Right renal pelvis (tissue), 4 donors: Measurements from ENCODE around the gene TRIM71. TPM values are rescaled to one million over a fixed set of nuclear protein-coding genes. Genes with fewer than 3 reads are reported as not detected.
"Not testable (repeated sequence)": the region's sequence is repeated elsewhere in the genome, so short reads cannot be mapped to it uniquely, and the experiment has no call there.

ENCODE experiments used
- DNase-seq, 4 donors: peaks; one replicate each; pipeline ENCODE4 v3.0.0-alpha.2; 2013; ENCODE audit warnings: low read depth in 4 of 4, low spot score in 3 of 4, missing footprints in 1 of 4
- polyA plus RNA-seq, 4 donors: library from polyadenylated mRNA; unstranded; fragments of 120-200 nt; gene quantifications; one replicate each; pipeline ENCODE4 v1.2.1, GENCODE V29; 2013; ENCODE audit not compliant: insufficient read length in 4 of 4

TRIM71 gene
- polyA plus RNA-seq, 4 donors = 6.7 to 8.3 (median 7.2) TPM

DNA sequence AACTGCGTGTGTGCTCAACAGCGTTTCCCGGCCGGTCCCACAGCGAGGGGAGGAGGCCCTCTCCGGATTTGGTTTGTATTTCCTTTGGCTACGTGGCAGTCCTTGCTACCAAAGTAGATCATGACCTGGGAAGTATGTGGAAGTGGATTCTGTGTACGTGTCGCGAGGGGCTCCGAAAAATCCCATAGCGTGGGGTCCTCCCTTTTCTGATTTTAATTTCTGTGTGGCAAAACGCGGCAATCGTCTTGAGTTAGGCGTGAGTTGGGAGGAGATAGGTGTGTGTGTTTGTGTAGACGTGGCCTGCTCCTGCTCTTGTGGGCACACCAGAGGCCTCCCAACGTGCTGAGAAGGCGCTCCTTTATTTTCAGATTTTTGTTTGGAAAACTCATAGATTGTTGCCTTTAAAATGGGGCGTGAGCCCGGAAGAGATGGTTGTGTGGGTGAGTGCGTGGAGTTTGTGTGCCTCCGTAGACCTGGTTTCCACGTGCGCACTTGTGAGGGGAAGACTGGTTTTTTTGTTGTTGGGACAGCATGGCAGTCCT, 1.2 kb downstream of the TRIM71 start:
- no peak for DNase-seq

DNA sequence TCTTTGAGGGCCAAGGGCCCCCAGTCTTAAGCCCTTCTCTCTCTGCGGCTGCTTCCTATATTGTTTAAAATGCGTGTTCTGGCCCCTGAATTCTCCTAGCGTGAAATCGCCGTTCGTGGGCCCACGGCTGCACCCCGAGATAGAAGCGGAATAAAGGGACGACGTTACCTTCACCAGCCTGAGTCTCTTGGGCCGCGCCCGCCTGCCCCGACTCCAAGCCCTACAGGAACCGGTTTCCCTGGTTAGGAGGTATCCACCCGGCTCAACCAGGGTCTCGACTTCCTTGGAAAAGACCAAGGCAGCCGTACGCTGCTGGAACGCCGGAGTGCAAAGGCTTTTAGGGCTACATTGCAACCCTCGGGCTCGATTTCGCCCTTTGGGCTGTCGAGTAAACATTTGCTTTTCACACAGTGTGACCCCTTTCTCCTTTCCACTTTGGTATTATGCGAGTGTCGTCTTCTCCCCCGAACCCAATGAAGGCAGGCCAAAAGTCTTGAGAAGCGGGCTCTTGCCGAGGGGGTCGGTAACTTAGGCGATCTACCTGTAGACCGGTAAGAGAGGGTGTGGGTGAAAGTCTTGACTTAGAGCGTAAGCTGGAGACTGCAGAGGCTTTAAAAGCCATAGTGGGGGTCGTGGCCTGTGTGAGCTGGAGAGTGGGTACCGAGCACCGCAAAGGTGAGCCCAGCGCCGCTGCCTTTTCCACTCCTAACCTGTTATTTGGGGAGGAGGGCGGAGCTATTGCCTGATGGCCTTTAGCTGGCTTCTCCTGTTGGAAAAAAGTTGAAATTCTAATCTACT, 2.0 kb downstream of the TRIM71 start:
- DNase-seq = no peak

DNA sequence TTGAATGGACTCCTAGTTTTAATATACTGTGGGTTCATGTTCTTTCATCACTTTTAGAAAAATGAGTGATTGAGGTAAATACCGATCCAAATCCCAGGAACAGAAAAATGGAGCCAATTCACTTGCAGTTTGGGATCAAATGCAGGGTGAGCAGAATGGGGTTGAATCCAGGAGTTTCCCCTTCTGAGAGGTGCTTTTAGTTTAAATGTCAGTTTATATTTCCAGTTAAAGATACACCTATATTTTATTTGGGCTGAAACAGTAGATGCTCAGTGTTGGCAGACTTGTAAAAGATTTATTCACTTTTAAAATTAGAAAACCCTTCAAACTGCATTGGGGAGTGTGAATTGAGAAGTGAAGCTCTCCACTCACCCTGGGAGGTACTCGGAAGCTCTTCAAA, 2.6 kb downstream of the TRIM71 start:
- DNase-seq = no peak

DNA sequence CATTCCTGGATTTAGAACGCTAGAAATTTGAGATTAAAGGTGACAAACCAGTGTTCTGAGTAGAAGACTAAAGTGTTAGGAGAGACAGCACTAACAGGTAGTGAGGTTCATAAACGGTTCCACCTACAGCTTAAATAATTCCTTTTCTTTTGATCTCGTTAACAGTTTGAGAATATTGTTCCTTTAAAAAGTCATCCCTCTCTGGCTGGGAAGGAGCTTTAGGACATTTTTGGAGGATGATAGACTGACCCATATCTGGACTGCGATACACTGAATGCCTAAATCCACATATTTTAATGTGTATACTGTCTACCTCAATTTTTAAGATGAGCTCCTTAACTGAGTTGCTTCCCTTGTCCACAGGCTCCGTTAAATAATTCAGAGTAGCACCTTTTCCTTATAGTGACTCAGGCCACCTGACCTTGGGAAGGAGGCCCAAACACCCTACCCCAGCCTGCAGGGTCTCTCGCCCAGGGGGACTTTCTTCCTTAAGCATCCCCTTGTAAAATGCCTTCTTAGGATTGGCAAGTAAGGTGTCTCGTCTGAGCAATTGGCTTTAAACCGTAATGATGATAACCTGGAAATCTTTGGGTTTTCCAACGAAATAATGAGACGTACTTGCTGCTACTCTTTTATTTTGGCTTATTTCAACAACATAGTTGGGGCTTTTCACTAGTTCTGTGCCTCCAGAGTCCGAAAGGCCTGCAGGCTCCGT, 3.3 kb downstream of the TRIM71 start:
- DNase-seq = no peak

DNA sequence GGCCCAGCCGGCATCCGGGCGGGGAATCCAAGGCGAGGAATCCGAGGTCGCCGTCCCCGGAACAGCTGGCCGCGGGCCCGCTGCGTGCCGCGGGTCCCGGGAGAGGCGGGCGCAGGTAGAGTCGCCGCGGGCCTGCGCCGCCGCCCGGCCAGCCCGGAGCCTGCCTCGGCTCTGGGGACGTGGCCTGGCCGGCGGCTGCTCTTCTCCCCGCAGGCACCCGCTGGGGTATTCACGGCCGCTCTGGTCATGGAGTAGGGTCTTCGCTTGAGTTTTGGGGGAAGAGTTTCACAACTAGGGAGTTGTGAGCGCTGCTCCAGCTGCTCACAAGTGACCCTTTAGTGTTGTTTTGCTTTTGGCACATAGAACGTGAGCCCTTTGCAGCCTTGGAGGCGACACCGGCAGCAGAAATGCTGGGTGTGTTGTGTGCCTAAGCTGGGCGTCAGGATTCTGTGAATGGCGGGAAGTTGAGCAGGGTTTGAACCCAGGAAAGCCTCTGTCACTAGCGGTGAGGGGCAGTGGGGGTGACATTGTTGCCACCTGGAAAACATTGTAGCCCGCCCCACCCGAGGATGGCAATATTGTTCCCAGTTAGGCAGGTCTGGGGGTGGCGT, 4.0 kb downstream of the TRIM71 start:
- no peak for DNase-seq

DNA sequence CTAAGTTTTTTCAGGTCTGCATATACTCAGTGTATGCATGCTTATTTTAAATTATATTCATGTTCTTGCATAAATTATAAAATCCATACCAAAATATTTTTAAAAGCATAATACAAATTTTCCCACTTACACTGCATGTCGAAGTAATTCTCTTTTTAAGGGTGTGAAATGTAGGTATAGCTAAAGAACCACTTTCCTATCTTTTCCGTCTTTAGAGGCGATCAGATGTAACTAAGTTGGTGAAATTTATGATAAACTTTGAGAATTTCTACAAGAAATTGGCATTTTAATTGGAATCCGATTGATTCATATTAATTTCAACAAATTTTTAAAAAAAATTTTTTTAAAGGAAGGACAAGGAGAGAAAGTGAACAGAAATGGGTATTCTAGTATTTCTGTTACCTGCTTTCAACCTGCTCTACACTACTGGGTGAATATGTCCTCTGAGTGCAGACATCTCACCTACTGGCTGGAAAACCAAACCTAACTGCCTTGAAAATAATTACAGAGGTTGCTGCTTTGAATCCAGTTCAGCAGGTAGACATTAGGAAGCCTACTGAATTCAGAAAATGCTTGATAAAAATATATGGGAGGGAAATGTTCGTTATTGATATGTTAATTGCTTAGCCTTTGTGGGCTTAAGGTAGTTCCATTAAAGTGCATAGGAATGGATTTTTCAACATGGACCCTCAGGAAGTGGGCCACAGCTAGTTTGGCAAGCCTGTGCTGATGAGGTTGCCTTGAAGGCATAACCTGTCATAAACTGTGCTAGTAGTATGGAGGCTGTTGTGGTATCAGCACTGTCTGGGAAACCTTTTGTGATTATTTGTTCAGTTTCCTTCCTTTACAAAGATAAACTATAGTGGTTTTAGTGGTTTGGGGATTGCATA, 5.1 kb downstream of the TRIM71 start:
- no peak for DNase-seq

DNA sequence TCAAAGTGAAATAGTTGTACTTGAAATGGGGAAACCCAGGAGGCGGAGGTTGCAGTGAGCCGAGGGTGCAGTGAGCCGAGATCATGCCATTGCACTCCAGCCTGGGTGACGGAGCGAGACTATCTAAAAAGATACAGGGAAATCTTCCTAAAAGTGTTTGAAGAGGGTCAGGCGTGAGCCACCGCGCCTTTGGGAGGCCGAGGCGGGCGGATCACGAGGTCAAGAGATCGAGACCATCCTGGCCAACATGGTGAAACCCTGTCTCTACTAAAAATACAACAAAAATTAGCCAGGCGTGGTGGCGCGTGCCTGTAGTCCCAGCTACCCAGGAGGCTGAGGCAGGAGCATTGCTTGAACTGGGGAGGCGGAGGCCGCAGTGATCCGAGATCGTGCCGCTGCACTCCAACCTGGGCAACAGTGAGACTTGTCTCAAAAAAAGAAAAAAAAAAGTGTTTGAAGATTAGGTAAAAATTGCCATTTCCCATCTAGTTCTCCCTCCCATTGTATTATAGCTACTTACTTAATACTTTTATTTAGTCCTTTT, 5.9 kb downstream of the TRIM71 start:
- not testable (repeated sequence) for DNase-seq

DNA sequence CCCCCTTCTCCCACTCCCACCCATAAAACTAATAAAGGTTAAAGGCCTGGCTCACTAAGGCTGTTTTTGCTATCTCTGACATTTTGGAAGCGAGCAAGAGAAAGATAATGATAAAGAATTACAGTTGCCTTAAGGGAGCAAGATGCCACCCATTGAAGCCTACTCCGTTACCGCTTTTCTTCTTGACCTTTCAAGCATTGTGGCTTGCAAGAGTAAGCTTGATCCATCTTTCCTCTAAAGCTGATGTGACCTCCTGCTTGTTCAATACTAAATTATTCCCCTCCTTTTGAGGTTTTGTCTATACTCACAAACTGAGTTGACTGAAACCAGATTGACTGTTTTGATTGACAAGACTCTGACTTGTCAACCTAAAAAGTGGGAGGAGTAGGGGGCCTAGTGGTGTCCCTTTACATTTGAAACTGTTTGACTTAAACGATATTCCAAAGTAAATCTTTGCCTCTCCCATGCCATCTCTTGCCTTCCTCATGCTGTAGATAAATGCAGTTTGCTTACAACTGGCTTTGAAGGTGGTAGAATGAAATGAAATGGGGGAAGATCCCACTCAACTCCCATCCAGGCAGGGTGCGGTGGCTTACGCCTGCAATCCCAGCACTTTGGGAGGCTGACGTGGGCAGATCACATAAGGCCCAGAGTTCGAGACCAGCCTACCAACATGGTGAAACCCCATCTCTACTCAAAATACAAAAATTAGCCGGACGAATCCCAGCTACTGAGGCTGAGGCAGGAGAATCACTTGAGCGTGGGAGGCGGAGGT, 8.0 kb downstream of the TRIM71 start:
- DNase-seq = no peak

DNA sequence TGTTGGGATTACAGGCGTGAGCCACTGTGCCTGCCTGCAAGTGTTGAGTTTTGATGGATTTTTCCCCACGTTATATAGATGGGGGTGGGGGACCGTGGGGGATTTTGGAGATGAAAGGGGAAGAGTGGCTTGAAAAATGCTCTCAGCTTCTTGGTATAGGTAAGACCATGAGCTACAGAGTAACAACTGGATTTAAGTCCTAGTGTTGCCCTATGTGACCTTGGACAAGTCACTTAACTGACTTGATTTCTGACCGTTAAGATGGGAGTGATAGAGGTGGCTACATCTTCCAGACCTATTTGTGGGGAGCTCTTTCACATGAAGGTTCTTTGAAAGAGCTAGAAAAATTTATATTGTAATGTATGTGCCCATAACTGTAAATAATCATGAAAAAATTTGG, 13.3 kb downstream of the TRIM71 start:
- DNase-seq = no peak

DNA sequence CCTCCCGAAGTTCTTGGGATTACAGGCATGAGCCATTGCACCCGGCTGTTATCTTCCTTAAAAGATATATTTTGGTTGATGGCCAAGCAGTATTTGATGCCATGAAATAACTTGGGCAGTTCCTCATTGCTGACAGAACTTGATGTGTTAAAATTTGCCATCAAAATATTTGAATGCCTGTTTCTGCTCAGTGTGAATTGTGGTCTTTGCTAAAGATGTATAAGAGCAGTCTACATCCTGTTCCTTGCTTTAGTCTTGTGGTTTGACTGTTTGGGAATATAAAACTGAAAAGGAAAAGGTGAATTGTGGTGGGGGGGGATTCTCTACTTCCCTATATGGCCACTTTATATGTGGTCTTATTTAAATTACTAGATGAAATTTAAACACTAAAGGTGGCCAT, 14.0 kb downstream of the TRIM71 start:
- no peak for DNase-seq

DNA sequence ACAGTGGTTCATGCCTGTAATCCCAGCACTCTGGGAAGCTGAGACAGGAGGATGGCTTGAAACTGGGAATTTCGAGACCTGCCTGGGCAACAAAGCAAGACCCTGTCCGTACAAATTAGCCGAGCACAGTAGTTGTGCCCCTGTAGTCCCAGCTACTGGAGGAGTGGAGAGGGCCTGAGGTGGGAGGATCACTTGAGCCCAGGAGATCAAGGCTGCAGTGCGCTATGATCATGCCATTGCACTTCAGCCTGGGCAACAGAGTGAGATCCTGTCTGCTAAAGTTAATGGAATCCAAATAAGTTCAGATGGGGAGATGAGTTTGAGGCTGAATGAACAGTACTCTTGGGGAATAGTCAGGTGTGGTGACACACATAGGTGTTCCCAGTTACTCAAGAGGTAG, 14.4 kb downstream of the TRIM71 start:
- no peak for DNase-seq

DNA sequence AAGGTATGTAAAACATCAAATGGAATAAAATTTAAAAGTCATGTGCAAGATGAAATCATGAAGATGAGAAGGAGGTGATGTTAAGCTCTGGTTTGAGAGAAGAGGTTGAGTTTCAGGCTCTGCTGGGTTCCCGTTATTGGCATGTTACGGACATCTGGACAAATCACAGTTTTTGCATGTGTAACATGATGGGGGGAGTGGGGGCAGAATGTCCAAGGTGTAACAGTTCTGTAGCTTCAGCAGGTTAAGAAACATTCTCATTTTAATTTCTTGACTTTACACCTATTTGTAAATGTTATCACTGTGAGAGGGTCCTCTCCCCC, 17.2 kb downstream of the TRIM71 start:
- no peak for DNase-seq

DNA sequence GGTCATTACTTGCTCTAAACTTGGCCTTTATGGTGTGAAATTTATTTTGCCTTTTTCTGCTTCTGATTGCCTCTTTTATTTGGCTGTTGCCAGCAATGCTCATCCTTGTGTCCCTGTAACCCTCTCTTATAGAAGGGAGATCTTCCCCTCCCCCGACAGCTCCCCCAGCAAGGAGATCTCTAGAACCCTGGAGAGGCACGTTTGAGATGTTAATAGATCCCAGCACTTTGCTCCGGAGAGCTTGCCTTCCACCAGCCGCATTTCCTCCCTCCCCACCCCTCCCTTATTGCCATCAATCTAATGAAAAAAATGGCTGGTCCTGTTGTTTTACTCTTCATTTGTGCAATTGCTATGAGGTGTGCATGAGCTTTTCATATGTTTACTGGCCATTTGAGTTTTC, 18.2 kb downstream of the TRIM71 start:
- DNase-seq = no peak

DNA sequence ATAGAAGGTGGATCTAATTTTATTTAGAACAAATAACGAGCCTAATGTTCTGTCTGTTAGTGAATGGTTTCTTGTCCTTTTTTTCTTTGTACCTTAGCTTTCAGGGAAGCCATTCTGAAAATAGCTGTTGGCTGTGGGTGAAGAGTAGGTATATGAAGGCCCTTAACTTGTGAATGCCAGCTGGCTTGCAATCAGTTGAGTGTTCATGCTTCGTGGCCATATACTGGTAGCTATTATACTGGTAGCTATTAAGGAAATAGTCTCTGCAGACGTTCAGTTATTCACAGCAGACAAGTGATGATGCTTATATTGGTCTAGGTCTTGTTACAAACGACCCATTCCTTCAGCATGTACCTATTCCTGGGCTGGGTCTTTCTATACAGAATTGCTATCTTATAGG, 18.8 kb downstream of the TRIM71 start:
- no peak for DNase-seq

DNA sequence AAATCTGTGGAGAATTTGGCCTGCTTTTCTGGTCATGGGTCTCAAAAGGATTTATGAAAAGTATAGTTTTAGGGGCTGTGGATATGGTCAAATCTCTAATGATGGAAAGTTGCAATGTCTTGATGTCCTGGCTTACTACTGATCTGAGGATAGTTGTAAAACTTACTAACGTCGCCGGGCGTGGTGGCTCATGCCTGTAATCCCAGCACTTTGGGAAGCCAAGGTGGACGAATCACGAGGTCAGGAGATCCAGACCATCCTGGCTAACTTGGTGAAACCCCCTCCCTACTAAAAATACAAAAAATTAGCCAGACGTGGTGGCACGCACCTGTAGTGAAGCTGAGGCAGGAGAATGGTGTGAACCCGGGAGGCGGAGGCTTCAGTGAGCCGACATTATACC, 19.6 kb downstream of the TRIM71 start:
- no peak for DNase-seq

DNA sequence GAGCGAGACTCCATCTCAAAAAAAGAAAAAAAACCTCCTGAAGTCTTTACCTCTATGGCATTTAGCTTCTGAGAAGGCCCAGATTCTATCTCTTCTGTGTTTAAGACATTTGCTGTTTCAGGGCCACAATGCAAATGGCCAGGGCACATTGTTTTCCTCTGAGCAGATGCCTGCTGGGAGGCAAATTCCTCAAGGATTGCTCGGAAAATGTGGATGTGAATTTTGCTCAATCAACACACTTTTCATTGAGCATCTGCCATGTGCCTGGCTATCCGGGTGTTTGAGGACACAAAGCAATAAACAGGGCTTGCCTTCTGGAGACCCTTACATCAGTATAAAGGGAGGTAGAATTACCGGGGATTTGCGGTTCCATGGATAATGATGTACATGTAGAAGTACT, 20.0 kb downstream of the TRIM71 start:
- DNase-seq = no peak

DNA sequence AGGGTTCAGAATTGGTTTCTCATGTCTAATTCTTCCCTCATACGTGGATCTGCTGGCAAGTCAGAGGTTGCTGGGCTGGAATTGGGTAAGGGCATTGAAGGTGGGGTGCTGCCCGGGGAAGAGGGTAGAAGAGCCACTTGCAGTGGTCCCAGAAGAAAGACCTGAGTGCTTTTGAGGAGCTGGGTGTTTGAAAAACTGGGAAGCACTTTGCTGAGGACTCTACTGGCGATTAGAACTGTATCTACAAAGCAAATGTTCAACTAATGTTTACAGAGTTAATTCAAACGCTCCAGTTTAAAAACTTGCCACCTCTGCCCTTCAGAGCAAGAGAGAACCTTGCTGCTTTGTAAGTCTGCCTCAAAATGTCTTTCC, 21.9 kb downstream of the TRIM71 start:
- no peak for DNase-seq

DNA sequence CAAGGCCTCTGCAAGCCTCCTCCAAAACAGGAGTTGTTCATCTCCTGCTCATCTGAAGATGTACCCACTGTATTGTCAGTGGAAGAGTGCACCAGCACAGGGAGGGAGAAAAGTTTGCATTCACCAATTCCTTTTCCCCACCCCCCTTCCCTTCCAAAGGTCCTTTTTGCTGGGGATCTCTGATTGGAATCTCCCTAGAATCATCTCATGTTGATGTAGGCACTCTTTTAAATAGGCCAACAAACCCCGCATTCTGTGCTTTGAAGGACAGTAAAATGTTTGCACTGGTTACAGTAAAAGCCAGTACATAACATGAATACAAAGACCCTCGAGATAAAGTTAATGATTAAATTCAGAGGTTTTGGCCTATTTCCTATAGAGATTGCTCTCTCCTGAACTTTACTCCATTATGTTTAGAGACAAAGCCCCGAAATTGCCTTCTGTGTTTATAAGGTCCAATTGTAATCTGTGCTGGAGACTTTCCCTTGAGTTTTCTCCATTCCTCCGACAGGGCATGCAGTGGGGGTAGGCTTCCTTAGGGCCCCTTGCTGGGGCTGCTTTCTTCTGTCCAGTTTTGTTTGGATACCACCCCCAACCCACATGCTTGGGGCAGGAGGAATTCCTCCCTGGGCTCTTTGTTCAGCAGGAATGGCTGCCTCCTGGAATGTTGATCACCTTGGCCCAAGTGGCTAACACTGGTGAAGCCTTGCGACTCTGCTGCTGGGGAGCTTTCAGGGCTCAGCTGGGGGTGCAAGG, 22.5 kb downstream of the TRIM71 start:
- no peak for DNase-seq

DNA sequence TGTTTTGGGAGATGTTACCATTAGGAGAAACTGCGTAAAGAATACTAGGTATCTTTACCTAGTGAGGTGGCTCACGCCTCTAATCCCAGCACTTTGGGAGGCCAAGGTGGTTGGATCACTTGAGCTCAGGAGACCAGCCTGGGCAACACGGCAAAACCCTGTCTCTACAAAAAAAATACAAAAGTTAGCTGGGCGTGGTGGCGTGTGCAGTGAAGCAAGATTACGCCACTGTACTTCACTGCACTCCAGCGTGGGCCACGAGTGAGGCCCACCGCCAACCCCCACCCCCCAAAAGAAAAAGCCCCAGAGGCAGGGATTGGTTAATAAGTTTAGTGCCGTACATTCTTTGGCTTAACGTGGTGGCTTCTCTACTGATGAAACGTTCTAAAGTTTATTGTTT, 23.5 kb downstream of the TRIM71 start:
- no peak for DNase-seq
